Stimulated activated CD4-positive, alpha-beta T cell treated with anti-CD3 and anti-CD28 coated beads, Interleukin-12 subunit alpha, Interleukin-12 subunit beta, amount 100 ng/mL, for 4 hours (primary cell): Measurements from ENCODE around the gene SCN3B.

ENCODE experiments used
- DNase-seq: peaks from one replicate; pipeline ENCODE4 v3.0.0-alpha.2; 2020

The SCN3B gene

GRCh38 chr11:123653827-123654565 is 428 bp downstream of the SCN3B start:
- DNase-seq: peak; percentile 20

GRCh38 chr11:123653483-123653826 is 969 bp downstream of the SCN3B start:
- no peak for DNase-seq

GRCh38 chr11:123652599-123652998 is 1.8 kb downstream of the SCN3B start:
- DNase-seq: no peak

- DNase-seq: no peak
Observed at GRCh38 chr11:123650901-123651300, 3.5 kb downstream of the SCN3B start.

- DNase-seq: no peak
Observed at GRCh38 chr11:123645286-123645975, 9.0 kb downstream of the SCN3B start.

- DNase-seq: no peak
Observed at GRCh38 chr11:123642435-123642834, 12.0 kb downstream of the SCN3B start.

- no peak for DNase-seq
Observed at GRCh38 chr11:123641495-123641840, 13.0 kb downstream of the SCN3B start.

GRCh38 chr11:123640677-123641494 is 13.5 kb downstream of the SCN3B start:
- DNase-seq: peak; percentile 44

GRCh38 chr11:123640029-123640428 is 14.4 kb downstream of the SCN3B start:
- DNase-seq: no peak

- DNase-seq: no peak
Observed at GRCh38 chr11:123630126-123630608, 24.3 kb downstream of the SCN3B start.

- DNase-seq: no peak
Observed at GRCh38 chr11:123628936-123629683, 25.3 kb downstream of the SCN3B start.

- no peak for DNase-seq
Observed at GRCh38 chr11:123624974-123625373, 29.4 kb downstream of the SCN3B start.

GRCh38 chr11:123622576-123622975 is 31.8 kb downstream of the SCN3B start:
- DNase-seq: no peak

- DNase-seq: no peak
Observed at GRCh38 chr11:123616505-123617198, 37.8 kb downstream of the SCN3B start.

GRCh38 chr11:123611698-123612097 is 42.7 kb downstream of the SCN3B start:
- DNase-seq: no peak

- DNase-seq: no peak
Observed at GRCh38 chr11:123608945-123609344, 45.5 kb downstream of the SCN3B start.

- no peak for DNase-seq
Observed at GRCh38 chr11:123608371-123608770, 46.1 kb downstream of the SCN3B start.

GRCh38 chr11:123607781-123608180 is 46.6 kb downstream of the SCN3B start:
- no peak for DNase-seq

- DNase-seq: no peak
Observed at GRCh38 chr11:123603666-123604065, 50.8 kb downstream of the SCN3B start.

GRCh38 chr11:123601743-123602142 is 52.7 kb downstream of the SCN3B start:
- no peak for DNase-seq

GRCh38 chr11:123601136-123601535 is 53.3 kb downstream of the SCN3B start:
- no peak for DNase-seq

GRCh38 chr11:123597859-123598258 is 56.6 kb downstream of the SCN3B start:
- no peak for DNase-seq
